G401.6 (cell line): ENCODE measurements around the gene THBS1.

Experiments
- FAIRE-seq: peaks from 2 replicates; lab custom pipeline; 2012; peaks lifted over from hg19 to GRCh38; lab: Jason Lieb, UNC

Gene THBS1

GRCh38 chr15:39580485-39581241, at the start of gene THBS1:
Gene THBS1, plus strand, starts transcription at chr15:39581079. Its CDS starts 779 bp downstream, at chr15:39581858.
- no peak for FAIRE-seq

GRCh38 chr15:39534996-39535395, 45.9 kb upstream of the THBS1 start:
- no peak for FAIRE-seq

GRCh38 chr15:39535466-39535865, 45.4 kb upstream of the THBS1 start:
- no peak for FAIRE-seq

- no peak for FAIRE-seq
These were observed 41.9 kb upstream of the THBS1 start for GRCh38 chr15:39538936-39539335.

GRCh38 chr15:39539466-39539865, 41.4 kb upstream of the THBS1 start:
- no peak for FAIRE-seq

- no peak for FAIRE-seq
These were observed 40.8 kb upstream of the THBS1 start for GRCh38 chr15:39539973-39540558.

GRCh38 chr15:39542385-39543065, 38.4 kb upstream of the THBS1 start:
- no peak for FAIRE-seq

GRCh38 chr15:39543651-39544050, 37.2 kb upstream of the THBS1 start:
- FAIRE-seq: no peak

- peak; percentile 11 for FAIRE-seq
These were observed 34.0 kb upstream of the THBS1 start for GRCh38 chr15:39546842-39547241.

- FAIRE-seq: no peak
These were observed 32.3 kb upstream of the THBS1 start for GRCh38 chr15:39548561-39548960.

- FAIRE-seq: no peak
These were observed 31.0 kb upstream of the THBS1 start for GRCh38 chr15:39549912-39550311.

- FAIRE-seq: no peak
These were observed 29.4 kb upstream of the THBS1 start for GRCh38 chr15:39551476-39551875.

GRCh38 chr15:39552556-39552955, 28.3 kb upstream of the THBS1 start:
- FAIRE-seq: no peak

GRCh38 chr15:39553947-39554693, 26.8 kb upstream of the THBS1 start:
- FAIRE-seq: no peak

- no peak for FAIRE-seq
These were observed 26.0 kb upstream of the THBS1 start for GRCh38 chr15:39554746-39555387.

GRCh38 chr15:39555885-39556284, 25.0 kb upstream of the THBS1 start:
- FAIRE-seq: no peak

- no peak for FAIRE-seq
These were observed 24.4 kb upstream of the THBS1 start for GRCh38 chr15:39556461-39556860.

- no peak for FAIRE-seq
These were observed 22.5 kb upstream of the THBS1 start for GRCh38 chr15:39558421-39558820.

GRCh38 chr15:39564972-39565665, 15.8 kb upstream of the THBS1 start:
- no peak for FAIRE-seq

GRCh38 chr15:39565851-39566250, 15.0 kb upstream of the THBS1 start:
- no peak for FAIRE-seq

- no peak for FAIRE-seq
These were observed 7.6 kb upstream of the THBS1 start for GRCh38 chr15:39573287-39573686.

GRCh38 chr15:39573844-39574243, 7.0 kb upstream of the THBS1 start:
- FAIRE-seq: no peak
